Measurements from ENCODE around the gene CA9.
A peak's percentile ranks its signal among the peaks of the same experiment; 100 is the strongest.

The CA9 gene

DNA sequence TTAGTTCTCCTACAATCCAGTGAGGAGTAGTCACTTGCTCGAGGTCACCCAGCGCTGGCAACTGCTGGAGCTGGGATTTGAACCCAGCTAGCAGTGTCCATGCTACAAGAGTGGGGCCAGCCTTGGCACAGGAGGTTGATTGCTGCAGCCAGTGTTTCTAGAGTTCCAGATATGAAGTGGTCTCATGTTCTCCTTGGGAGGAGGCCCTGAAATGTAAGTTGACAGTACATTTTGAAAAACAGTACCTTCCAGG lies 14.8 kb upstream of the CA9 start:
- DNase-seq, result peak; percentile 47
- Histone ChIP-seq H3K27me3 (ENCODE audit: insufficient read depth, low read length, poor library complexity) (no peaks in the 10 kb centered on the region), H2AFZ (ENCODE audit: low read depth, low read length) (peak overlapping the region; percentile 72; the same call in 1 of the 2 replicates), H3K36me3 (ENCODE audit: insufficient read depth, low read length) (peaks cover 39% of the 10 kb centered on the region), H3K27ac (ENCODE audit: low read length) (peak overlapping the region; percentile 92), H3K4me2 (ENCODE audit: insufficient read depth, low read length) (peak overlapping the region; percentile 75), H3K9me3 (ENCODE audit: insufficient read depth, low read length, severe bottlenecking) (no peaks in the 10 kb centered on the region), H4K20me1 (ENCODE audit: insufficient read depth, low read length) (peaks cover 3% of the 10 kb centered on the region; the same call in 1 of the 2 replicates), H3K4me3 (ENCODE audit: low read depth in 1 of 2, low read length in 2 of 2) (peak overlapping the region; percentile 41 to 70; a peak in 3 of 4 replicates), H3K79me2 (ENCODE audit: insufficient read depth, low read length) (peaks cover 44% of the 10 kb centered on the region), H3K4me1 (ENCODE audit: insufficient read depth, low read length) (peaks cover 67% of the 10 kb centered on the region), H3K9ac (ENCODE audit: low read depth, low read length) (peak overlapping the region; percentile 86)
- peak; percentile 8 for ATAC-seq (ENCODE audit: insufficient read depth, low read depth)
- no peak for TF ChIP-seq CTCF (IDR thresholded peaks at IDR 0.05; ENCODE audit: borderline replicate concordance, extremely low read depth, low read length, poor library complexity, severe bottlenecking)
- no peak for TF ChIP-seq EZH2 (IDR thresholded peaks at IDR 0.05; ENCODE audit: borderline replicate concordance, low read depth, low read length, severe bottlenecking)

- H3K79me2 ChIP-seq (ENCODE audit: insufficient read depth, low read length), result peaks cover 48% of the 10 kb centered on the region
- DNase-seq, result no peak
- TF ChIP-seq CTCF (IDR thresholded peaks at IDR 0.05; ENCODE audit: borderline replicate concordance, extremely low read depth, low read length, poor library complexity, severe bottlenecking), result no peak
- TF ChIP-seq EZH2 (IDR thresholded peaks at IDR 0.05; ENCODE audit: borderline replicate concordance, low read depth, low read length, severe bottlenecking), result no peak
Measured at GRCh38 chr9:35659340-35659739, 14.4 kb upstream of the CA9 start.

GRCh38 chr9:35660966-35661415 lies 12.7 kb upstream of the CA9 start:
- Histone ChIP-seq H3K4me3 (ENCODE audit: low read depth in 1 of 2, low read length in 2 of 2) (no peak overlapping the region), H3K4me1 (ENCODE audit: insufficient read depth, low read length) (peaks cover 87% of the 10 kb centered on the region), H2AFZ (ENCODE audit: low read depth, low read length) (no peak overlapping the region), H3K36me3 (ENCODE audit: insufficient read depth, low read length) (peaks cover 39% of the 10 kb centered on the region), H3K27ac (ENCODE audit: low read length) (no peak overlapping the region), H3K4me2 (ENCODE audit: insufficient read depth, low read length) (peak overlapping the region; percentile 18; the same call in 1 of the 2 replicates), H3K9ac (ENCODE audit: low read depth, low read length) (peak overlapping the region; percentile 24; the same call in 1 of the 2 replicates), H4K20me1 (ENCODE audit: insufficient read depth, low read length) (peaks cover 3% of the 10 kb centered on the region; the same call in 1 of the 2 replicates), H3K27me3 (ENCODE audit: insufficient read depth, low read length, poor library complexity) (no peaks in the 10 kb centered on the region), H3K79me2 (ENCODE audit: insufficient read depth, low read length) (peaks cover 49% of the 10 kb centered on the region), H3K9me3 (ENCODE audit: insufficient read depth, low read length, severe bottlenecking) (no peaks in the 10 kb centered on the region)
- TF ChIP-seq EZH2 (IDR thresholded peaks at IDR 0.05; ENCODE audit: borderline replicate concordance, low read depth, low read length, severe bottlenecking), result no peak
- TF ChIP-seq CTCF (IDR thresholded peaks at IDR 0.05; ENCODE audit: borderline replicate concordance, extremely low read depth, low read length, poor library complexity, severe bottlenecking), result peak; percentile 33
- ATAC-seq (ENCODE audit: insufficient read depth, low read depth) (no peak), DNase-seq (no peak)

More at GRCh38 chr9:35659340-35659739, 14.4 kb upstream of the CA9 start:
- Histone ChIP-seq H4K20me1 (ENCODE audit: insufficient read depth, low read length) (peaks cover 3% of the 10 kb centered on the region; the same call in 1 of the 2 replicates), H3K36me3 (ENCODE audit: insufficient read depth, low read length) (peaks cover 39% of the 10 kb centered on the region), H3K9me3 (ENCODE audit: insufficient read depth, low read length, severe bottlenecking) (no peaks in the 10 kb centered on the region), H3K4me2 (ENCODE audit: insufficient read depth, low read length) (peak overlapping the region; percentile 75), H3K9ac (ENCODE audit: low read depth, low read length) (peak overlapping the region; percentile 86), H2AFZ (ENCODE audit: low read depth, low read length) (no peak overlapping the region), H3K4me1 (ENCODE audit: insufficient read depth, low read length) (peaks cover 72% of the 10 kb centered on the region), H3K27ac (ENCODE audit: low read length) (peak overlapping the region; percentile 92), H3K4me3 (ENCODE audit: low read depth in 1 of 2, low read length in 2 of 2) (peak overlapping the region; percentile 41 to 70; a peak in 3 of 4 replicates), H3K27me3 (ENCODE audit: insufficient read depth, low read length, poor library complexity) (no peaks in the 10 kb centered on the region)
- ATAC-seq (ENCODE audit: insufficient read depth, low read depth), result no peak
